NCI-H345 treated with DMSO at 0.1 percent for 48 hours (cell line): ENCODE measurements around the gene DLGAP1.
"Not testable (repeated sequence)": the region's sequence is repeated elsewhere in the genome, so short reads cannot be mapped to it uniquely, and the experiment has no call there.

Experiments
- DNase-seq: peaks from one replicate; lab custom pipeline; 2025; ENCODE audit not compliant: unreplicated experiment; lab: John Stamatoyannopoulos, UW

DLGAP1 gene

DNA sequence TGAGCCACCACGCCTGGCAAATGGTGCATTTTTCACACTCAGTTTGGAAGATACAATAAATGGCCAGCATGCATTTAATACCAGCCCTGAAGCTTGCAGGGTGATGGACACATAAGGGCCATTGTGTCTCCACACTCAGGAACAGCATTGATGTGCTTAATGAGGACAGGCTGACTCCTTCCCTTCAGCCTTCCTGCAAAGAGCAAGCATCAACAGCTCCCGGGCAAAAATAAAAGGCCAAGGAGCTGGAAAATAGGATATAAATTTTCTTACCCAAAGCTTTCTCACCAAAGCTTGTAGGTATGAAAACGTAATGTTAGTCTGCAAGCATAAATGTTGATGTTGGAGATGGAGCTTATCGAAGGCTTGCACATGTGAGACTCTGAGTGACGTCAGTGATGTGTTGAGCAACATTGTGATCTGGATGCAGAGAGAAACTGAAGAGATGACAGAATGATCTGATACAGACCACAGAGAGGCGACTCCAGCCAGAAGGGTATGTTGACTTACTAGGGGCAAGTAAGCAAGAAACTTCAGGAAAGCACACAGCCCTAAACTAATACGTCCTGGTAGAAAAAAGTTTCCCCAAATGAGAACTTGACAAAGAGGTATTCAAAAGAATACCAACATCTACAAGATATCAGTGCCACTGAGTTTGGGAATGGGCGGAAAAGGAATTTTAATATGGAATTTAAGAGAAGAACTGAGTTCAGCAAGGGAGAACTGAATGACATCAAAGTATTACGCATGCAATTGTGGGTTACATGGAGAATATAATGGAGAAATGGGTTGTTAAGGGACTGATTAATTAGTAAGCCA, 748.6 kb downstream of the DLGAP1 start:
- no peak for DNase-seq

DNA sequence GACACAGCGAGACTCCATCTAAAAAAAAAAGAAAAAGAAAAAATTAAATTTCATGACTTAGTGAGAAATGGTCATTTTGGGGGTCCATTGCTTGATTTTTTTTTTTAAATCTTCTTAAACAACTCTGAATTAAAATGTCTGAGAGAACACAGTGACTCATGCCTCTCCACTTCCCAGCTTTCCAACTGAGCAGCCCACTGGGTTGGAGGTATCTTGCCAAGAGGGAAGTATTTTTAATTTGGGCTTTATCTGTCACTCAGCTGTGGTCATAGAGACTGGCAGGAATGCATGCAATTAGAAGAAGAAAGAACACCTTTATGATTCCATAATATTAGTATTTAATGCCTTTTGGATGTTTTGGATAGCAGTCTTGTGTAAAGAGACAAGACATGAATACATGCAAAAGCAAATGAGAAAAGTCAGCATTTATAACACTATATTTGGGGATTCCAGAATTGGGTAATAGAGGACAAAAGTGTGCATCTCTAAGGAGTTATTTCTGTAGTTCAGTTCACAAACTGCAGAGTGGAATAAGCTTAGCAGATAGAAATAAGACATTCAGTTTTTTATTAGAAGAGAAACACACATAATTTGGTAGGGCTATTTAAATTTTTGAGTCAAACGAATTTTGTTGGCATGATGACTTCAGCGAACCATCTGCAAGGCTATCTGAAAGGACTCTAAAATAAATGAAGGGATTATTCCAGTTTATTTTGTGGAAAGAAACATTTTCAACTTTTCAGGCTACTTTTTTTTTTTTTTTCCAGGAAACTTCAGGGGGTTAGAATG, 750.4 kb downstream of the DLGAP1 start:
- DNase-seq = no peak

DNA sequence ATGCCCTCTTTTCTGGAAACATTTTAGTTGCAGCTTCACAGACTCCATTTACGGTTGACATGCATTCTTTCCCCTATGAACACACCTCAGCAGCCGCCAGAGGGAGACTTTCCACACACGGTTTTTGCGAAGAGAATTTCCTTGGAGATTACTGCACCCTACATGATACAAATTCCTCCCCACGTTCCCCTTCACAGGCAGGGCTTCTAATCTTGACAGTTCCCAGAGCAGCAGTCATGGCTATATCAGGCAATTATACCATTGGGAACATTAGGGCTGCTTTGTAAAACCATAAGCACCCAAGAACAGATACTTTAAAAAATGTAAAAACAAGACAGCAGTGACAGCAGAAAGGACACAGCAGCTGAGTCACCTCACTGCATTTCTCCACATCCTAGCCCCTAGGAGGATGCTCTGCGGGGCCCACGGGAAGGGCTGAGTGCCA, 751.4 kb downstream of the DLGAP1 start:
- DNase-seq = no peak

DNA sequence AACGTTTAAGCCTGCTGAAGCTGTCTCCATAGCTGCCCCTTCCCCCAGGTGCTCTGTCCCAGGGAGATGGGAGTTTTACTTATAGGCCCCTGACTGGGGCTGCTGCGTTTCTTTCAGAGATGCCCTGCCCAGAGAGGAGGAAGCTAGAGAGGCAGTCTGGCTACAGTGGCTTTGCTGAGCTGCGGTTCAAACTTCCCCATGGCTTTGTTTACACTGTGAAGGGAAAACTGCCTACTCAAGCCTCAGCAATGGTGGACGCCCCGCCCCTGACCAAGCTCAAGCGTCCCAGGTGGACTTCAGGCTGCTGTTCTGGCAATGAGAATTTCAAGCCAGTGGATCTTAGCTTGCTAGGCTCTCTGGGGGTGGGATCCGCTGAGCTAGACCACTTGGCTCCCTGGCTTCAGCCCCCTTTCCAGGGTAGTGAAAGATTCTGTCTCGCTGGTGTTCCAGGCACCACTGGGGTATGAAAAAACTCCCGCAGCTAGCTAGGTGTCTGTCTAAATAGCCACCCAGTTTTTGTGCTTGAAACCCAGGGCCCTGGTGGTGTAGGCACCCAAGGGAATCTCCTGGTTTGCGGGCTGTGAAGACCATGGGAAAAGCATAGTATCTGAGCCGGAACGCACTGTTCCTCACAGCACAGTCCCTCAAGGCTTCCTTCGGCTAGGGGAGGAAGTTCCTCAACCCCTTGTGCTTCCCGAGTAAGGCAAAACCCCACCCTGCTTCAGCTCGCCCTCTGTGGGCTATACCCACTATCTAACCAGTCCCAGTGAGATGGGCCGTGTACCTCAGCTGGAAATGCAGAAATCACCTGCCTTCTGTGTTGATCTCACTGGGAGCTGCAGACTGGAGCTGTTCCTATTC, 755.2 kb downstream of the DLGAP1 start:
- DNase-seq = not testable (repeated sequence)

DNA sequence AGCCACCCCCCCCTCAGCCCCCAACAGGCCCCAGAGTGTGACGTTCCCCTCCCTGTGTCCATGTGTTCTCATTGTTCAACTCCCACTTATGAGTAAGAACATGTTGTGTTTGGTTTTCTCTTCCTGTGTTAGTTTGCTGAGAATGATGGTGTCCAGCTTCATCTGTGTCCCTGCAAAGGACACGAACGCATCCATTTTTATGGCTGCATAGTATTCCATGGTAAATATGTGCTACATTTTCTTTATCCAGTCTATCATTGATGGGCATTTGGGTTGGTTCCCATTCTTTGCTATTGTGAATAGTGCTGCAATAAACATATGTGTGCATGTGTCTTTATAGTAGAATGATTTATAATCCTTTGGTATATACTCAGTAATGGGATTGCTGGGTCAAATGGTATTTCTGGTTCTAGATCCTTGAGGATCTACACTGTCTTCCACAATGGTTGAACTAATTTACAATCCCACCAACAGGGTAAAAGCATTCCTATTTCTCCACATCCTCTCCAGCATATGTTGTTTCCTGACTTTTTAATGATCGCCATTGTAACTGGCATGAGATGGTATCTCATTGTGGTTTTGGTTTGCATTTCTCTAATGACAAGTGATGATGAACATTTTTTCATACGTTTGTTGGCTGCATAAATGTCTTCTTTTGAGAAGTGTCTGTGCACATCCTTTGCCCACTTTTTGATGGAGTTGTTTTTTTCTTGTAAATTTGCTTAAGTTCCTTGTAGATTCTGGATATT, 760.9 kb downstream of the DLGAP1 start:
- not testable (repeated sequence) for DNase-seq

DNA sequence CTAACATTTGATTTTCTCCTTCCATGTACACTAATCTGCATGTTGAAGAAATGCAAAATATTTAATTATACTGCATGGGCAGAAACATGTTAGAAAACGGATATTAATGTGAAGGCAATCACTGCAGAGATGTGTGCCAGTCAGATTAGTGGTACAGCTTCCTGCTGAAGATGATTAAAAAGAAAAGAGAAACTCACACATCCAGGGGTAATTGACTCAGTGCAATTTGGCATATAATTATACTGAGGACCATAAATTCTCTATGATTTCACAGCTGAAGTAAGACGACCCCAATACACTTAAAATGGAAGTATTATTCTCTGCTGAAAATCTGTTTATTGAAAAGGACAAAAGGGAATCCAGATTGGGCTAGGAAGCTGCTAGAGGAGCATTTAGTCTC, 761.7 kb downstream of the DLGAP1 start:
- no peak for DNase-seq

DNA sequence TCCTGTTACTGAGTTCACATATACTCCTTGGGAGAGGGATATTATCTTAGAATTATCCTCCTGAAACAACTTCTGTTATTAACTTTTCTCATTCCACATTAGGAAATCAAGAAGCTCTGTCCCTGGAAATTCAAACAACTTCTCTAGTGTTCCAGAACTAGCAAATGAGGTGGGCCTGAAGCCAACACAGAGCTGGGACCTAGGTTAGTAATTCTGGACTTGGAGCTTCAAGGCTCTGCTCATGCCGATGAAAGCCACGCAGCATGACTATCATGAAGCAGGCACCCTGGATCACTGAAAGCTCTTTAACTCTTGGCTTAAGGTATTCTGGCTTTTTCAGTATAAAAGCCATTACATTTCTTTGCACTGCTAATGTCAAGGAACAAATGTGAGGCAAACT, 762.4 kb downstream of the DLGAP1 start:
- no peak for DNase-seq

DNA sequence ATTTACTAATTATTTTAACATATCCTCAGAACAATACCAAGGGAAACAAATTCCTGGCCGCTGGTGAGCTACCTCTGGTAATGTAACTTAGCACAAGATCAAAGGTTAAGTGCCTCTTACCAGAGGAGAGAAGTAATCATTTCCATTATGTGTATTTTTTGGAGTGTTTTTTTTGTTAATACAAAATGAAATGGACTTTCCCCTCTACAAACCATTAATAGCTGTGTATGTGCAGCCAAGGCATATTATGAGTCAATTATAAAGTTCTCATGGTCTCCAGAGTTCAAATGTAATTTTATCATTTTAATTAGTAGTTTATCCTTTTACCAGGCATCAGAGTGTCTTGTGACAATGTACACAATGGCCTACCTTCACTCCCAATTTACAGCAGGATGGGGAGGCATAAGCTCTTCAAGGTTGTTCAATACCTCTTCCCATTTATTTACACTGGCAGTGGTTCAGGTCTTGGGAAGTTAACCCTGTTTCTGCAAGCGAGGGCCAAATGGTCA, 762.9 kb downstream of the DLGAP1 start:
- DNase-seq = peak; percentile 87

DNA sequence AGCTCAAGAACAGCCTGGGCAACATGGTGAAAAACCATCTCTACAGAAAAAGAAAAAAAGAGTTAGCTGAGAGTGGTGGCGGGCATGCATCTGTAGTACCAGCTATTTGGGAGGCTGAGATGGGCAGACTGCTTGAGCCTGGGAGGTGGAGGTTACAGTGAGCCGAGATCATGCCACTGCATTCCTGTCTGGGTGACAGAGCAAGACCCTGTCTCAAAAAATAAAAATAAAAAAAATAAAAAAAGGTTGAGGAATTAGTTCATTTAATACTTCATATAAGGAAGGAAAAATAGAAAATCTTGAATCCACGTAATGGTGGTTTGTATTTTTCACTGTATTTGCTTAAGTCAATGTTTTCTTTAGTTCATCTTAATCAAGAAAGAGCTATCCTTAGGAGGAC, 763.4 kb downstream of the DLGAP1 start:
- DNase-seq = no peak

DNA sequence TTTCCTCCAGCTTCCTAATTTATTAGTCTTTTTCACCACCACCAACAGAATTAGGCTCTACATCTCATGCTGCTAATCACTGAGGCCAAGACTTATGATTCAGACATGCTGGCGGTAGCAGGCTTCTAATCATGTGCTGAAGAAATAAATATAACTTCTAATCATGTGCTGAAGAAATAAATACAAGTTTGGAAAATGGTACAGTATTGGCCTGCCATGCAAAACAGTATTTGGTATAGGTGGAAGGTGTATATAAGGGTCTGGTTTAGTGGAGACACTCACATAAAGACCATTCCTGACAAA, 764.4 kb downstream of the DLGAP1 start:
- DNase-seq = no peak

DNA sequence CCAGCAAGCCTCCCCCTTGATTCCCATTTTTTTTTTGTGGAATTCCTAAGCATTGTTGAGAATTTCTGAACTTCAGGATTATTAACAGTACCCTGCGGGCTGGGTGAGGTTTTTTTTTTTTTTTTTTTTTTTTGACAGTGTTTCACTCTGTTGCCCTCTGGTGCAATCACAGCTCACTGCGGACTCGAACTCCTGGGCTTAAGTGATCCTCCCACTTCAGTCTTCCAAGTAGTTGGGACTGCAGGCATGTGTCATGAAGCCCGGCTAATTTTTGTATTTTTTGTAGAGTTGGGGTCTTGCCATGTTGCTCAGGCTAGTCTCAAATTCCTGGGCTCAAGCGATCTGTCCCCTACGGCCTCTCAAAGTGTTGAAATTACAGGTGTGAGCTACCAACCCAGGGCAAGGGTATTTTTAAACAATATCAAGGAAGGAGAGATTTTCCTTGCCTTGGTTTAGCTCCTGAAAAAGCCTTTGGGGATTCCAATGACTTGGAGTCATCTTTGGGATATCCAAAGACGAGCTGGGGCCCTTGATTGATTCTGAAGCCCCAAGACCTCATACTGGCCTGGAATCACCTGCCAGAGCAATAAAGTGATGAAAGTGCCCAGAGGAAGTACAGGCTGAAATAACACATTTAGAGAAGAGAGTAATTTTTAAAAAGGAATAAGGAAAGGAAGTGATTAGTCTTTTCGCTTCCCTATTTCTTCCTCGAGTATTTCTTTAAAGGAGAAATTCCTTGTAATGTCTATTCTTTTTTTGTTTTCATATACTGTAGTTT, 764.9 kb downstream of the DLGAP1 start:
- DNase-seq = no peak

DNA sequence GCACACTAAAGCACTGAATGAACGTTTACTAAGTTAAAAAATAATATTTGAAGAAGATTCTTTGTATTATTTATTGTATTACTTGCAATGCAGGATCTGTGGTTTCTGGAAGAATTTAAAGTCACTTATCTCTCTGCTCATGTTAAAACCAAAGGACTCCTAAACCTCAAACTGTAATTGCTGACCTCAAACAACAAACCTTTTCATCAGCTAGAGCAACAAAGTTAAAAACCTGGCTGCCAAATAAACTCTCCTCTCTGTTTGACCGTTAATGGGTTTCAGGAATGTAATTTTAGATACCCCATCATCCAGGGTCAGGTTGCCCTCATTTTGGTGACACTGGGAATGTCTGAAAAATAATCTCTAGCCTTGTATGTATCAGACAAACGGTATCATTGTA, 766.0 kb downstream of the DLGAP1 start:
- DNase-seq = no peak

DNA sequence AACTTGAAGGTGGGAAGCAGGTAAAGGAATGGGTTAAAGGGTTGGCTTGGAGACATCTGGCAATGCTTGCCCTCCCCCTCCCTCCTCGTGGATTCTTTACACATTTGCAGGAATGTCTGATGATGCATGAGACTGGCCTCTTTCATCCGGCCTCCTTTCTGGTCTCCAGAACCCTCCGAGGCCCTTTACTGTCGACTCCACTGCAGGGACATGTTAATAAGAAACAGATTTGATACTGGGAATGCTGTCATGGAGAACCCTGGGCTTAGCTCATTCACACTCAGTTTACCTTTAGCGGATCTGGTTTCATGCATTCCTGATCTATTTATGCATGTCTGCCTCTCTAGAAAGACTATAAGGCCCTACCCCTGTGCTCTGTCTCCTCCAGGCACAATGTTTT, 766.4 kb downstream of the DLGAP1 start:
- no peak for DNase-seq

DNA sequence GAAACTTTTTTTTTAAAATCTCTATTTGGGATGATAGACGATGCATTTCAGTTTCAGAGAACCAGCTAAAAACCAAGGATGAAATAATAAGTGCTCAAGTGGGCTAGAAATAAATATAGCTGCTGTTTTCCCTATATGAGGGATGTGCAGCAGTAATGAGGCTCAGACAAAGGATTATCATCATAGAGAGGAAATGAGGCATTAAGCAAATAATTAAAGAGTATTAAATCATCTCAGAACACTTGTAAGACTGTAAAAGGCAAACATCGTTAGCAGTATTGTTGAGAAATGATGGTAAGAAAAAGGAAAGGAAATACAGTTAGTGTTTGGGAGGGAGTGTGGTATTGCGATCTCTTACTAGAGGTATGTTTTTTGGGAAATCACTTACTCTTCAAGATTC, 771.6 kb downstream of the DLGAP1 start:
- DNase-seq = no peak

DNA sequence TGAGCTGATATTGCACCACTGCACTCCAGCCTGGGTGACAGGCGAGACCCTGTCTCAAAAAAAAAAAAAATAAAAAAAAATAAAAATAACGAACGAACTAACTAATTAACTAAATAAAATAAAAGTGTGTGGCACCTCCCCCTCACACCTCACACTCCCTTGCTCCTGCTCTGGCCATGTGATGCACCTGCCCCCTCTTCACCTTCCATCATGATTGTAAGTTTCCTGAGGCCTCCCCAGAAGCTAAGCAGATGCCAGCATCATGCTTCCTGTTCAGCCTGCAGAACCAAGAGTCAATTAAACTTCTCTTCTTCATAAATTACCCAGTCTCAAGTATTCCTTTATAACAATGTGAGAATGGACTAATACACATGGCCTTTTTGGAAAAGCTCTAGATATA, 773.0 kb downstream of the DLGAP1 start:
- no peak for DNase-seq

DNA sequence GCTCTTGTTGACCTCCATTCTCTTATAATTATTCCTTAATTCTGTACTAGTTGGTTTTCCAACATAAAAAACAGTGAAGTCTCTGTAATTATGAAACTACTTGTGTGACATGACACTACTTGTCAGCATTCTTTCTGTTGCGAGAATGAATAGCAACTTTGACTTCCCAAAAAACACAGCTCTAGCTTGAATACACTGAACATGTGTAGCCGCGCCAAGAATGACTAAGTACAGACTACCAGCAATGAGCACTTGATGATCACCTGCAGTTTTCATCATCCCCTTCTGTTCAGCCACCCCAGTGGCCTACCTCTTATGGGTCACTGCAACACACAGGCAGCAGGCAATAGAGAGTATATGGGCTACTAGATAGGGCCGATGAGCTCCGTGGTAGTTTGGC, 775.9 kb downstream of the DLGAP1 start:
- no peak for DNase-seq

DNA sequence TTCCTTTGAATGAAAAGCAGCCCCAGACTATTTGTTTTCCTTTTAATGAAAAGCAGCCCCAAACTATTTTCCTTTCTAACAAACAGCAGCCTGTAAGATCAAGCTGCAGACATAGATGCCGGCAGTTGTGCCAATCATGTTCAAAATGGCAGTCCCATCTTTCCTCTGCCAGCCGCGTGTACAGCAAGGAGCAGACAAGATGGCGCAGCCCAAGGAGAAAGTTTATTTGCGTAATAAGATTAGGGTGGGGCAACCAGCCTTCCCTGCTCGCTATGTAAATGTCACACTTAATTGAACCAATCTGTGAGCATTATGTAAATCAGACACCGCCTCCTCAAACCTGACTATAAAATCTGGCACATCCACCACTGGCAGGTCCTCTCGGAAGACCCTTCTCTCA, 779.1 kb downstream of the DLGAP1 start:
- no peak for DNase-seq

DNA sequence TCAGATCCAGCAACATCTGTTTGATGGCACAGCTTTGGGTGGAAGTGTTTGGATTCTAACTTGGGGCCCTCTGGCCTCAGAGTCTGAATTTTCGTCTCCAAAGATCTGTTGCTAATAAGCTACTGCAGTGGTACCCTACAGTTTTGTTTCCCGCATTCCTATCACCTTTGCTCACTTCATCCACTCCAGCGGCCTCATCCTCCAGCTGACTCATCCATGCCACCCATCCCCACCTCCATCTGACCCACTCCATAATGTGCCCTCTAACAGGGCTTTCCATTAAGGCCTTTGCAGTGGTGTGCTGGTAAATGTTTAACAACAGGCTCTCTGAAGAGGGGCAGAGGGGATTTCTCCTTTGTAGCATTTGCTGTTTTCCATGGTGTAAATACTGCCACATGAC, 779.7 kb downstream of the DLGAP1 start:
- no peak for DNase-seq

DNA sequence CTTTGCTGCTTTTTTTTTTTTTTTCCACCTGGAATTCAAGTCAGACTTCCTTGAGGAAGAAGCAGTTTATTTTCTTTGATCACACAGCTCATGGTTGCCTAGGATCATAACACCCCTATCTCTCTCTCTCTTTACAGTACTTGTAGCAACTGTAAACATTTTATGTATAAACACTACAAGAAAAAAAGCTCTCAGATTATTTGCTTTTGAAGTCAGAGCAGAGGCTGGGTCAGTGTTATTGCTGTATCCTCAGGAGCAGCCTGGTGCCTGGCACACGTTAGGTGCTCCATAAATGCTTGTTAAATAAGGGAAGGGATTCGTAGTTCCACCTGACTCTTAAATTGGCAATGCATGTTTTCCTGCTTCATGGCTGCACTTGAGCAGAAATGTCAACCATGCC, 783.9 kb downstream of the DLGAP1 start:
- peak; percentile 51 for DNase-seq

DNA sequence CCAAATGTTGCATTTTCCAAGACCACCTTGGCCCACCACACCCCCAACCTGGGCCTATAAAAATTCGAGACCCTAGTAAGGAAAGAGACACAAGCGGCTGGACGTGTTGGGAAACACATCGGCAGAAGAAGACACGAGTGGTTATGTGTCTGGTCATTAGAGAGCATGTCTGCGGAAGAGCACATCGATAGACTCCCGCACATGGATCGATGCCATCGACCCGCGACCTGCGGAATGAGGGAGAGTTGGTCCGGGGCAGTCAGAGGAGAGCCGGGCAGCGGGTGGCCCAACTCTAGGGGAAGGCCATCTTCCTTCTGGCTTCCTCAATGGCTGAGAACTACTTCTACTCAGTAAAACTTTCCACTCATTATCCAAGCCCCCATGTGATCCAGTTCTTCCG, 785.7 kb downstream of the DLGAP1 start:
- DNase-seq = no peak
